Lower lobe of right lung (tissue), 2 donors: ENCODE measurements around the gene NAA25. TPM values are rescaled to one million over a fixed set of nuclear protein-coding genes. Genes with fewer than 3 reads are reported as not detected.

ENCODE experiments used
- ATAC-seq, 2 donors: fragments of 200-7000 bp; cut with Tn5 transposase; one replicate each; pipeline ENCODE4 v1.9.1; 2020 to 2022; ENCODE audit warnings: mild to moderate bottlenecking in 2 of 2, moderate library complexity in 2 of 2
- DNase-seq: peaks from one replicate; pipeline ENCODE4 v3.0.0-alpha.2; 2020
- H3K27ac ChIP-seq: fragments of 200-600 bp; one replicate; pipeline ENCODE4 v1.8.0; 2022
- H3K27me3 ChIP-seq: fragments of 200-600 bp; one replicate; pipeline ENCODE4 v1.8.0; 2022; ENCODE audit warnings: low read depth
- H3K36me3 ChIP-seq: fragments of 200-600 bp; one replicate; pipeline ENCODE4 v1.8.0; 2022; ENCODE audit warnings: mild to moderate bottlenecking
- H3K4me1 ChIP-seq: fragments of 200-600 bp; one replicate; pipeline ENCODE4 v1.8.0; 2022
- H3K4me3 ChIP-seq: fragments of 200-600 bp; one replicate; pipeline ENCODE4 v1.8.0; 2022; ENCODE audit warnings: mild to moderate bottlenecking
- H3K9me3 ChIP-seq: fragments of 200-600 bp; one replicate; pipeline ENCODE4 v1.8.0; 2022
- intact Hi-C: fragments of 100-400 bp; cut with DNase I; formaldehyde crosslinking; loops from one replicate; pipeline ENCODE4 v1.11.0; 2022
- total RNA-seq: library from RNA; stranded (reverse); fragmentation: NEBNext Ultra II Directional; extraction: Animal tissue kit (Norgen Biotek cat#: 25700); gene quantifications from one replicate; pipeline ENCODE4 v1.2.1, GENCODE V29; 2021
- TF ChIP-seq, protein P1 (sequence below): fragments of 200-600 bp; IDR thresholded peaks from one replicate; pipeline ENCODE4 v1.8.0; 2022; ENCODE audit warnings: antibody characterized with exemption, mild to moderate bottlenecking
- donor health status: DM: no; HTN: yes; CAD: no; lungs with severe emphysema.

The NAA25 gene
- total RNA-seq, 1 donor from 2014 or later = 24.7 TPM

DNA sequence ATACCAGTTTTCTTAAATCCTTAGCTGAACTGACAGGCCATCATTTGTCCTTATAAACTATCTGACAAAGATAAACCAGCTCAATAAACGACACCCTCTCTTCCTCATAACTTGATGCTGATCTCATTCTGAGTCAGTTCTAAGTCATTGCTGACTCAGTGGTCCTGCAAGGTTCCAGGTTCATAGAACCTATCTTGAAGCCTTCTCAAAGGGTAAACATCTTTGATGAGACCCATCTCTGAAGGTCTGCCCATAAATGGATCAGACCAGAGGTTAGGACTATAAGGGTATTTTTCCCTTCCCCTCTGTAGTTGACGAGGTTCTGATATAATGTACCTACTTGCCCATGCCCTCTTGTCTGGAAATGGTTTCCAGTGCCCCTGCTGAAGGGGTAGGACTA lies 11.9 kb downstream of the NAA25 start:
- ATAC-seq (no peak), DNase-seq (no peak)
- Histone ChIP-seq H3K4me3 (no peak overlapping the region), H3K4me1 (peaks cover 7% of the 10 kb centered on the region), H3K27ac (no peak overlapping the region), H3K27me3 (no peaks in the 10 kb centered on the region), H3K9me3 (no peaks in the 10 kb centered on the region), H3K36me3 (peaks cover 59% of the 10 kb centered on the region)
- intact Hi-C loops = no loop called here
- TF ChIP-seq, protein P1, sequence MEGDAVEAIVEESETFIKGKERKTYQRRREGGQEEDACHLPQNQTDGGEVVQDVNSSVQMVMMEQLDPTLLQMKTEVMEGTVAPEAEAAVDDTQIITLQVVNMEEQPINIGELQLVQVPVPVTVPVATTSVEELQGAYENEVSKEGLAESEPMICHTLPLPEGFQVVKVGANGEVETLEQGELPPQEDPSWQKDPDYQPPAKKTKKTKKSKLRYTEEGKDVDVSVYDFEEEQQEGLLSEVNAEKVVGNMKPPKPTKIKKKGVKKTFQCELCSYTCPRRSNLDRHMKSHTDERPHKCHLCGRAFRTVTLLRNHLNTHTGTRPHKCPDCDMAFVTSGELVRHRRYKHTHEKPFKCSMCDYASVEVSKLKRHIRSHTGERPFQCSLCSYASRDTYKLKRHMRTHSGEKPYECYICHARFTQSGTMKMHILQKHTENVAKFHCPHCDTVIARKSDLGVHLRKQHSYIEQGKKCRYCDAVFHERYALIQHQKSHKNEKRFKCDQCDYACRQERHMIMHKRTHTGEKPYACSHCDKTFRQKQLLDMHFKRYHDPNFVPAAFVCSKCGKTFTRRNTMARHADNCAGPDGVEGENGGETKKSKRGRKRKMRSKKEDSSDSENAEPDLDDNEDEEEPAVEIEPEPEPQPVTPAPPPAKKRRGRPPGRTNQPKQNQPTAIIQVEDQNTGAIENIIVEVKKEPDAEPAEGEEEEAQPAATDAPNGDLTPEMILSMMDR = no peak

DNA sequence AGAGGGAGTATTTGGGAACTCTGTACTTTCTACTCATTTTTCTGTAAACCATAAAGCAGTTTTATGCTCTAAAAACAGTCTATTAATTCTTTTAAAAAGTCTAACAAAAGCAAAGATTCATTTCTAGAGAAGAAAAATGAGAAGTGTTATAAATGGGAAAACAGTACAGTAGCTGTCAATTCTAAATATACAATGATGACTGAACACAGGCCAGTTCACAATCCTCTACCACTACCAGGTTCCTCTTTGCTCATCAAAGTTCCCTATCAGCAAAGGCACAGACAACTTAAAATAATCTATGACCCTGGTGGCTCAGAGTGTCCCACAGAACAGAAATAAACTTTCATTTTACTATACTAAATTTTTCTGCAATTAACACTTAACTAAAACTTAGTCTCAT lies 12.5 kb downstream of the NAA25 start:
- no peak overlapping the region for H3K27ac ChIP-seq
- intact Hi-C loops = no loop called here
- DNase-seq = no peak
- peaks cover 59% of the 10 kb centered on the region for H3K36me3 ChIP-seq
- H3K9me3 ChIP-seq = no peaks in the 10 kb centered on the region
- H3K4me3 ChIP-seq = no peak overlapping the region
- no peaks in the 10 kb centered on the region for H3K27me3 ChIP-seq
- ATAC-seq = no peak
- peaks cover 7% of the 10 kb centered on the region for H3K4me1 ChIP-seq
- TF ChIP-seq, protein P1 = no peak

DNA sequence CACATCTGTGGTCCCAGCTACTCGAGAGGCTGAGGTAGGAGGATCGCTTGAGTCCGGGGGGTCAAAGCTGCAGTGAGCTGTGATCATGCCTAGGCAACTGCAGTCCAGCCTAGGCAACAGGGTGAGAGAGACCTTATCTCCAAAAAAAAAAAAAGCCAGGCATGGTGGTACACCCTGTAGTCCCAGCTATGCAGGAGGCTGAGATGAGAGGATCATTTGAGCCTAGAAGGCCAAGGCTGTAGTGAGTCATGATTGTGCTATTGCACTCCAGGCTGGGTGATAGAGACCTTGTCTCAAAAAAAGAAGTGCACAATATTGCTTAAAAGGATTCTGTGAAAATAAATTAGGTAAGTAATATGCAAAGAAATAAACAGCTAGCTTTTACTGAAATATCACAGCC lies 17.0 kb downstream of the NAA25 start:
- intact Hi-C loops = no loop called here
- H3K27me3 ChIP-seq = no peaks in the 10 kb centered on the region
- H3K36me3 ChIP-seq = peaks cover 52% of the 10 kb centered on the region
- H3K9me3 ChIP-seq = no peaks in the 10 kb centered on the region
- DNase-seq (no peak), ATAC-seq (no peak)
- H3K4me1 ChIP-seq = peaks cover 6% of the 10 kb centered on the region
- TF ChIP-seq, protein P1 = no peak
- no peak overlapping the region for H3K4me3 ChIP-seq
- no peak overlapping the region for H3K27ac ChIP-seq

DNA sequence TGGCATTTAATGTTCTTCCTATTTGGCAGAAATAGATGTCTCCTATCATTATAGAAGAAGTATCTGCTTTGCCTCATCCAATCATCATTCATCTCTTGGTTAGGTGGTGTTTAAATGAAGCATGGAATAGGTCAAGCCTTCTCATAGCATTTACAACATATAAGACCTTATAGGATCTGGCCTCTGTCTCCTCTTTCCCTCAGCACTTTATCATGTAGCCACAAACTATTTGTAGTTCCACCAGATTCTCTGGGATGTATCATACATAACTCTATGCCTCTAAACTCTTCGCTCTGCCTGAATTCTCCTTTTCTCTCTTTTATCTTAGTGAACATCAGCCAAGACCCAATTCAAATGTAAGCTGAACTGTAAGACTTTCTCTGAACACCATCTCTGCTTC lies 20.7 kb downstream of the NAA25 start:
- no peak for ATAC-seq
- intact Hi-C loops = no loop called here
- peaks cover 84% of the 10 kb centered on the region for H3K36me3 ChIP-seq
- no peak overlapping the region for H3K27ac ChIP-seq
- no peaks in the 10 kb centered on the region for H3K4me1 ChIP-seq
- H3K4me3 ChIP-seq = no peak overlapping the region
- TF ChIP-seq, protein P1 = no peak
- H3K27me3 ChIP-seq = no peaks in the 10 kb centered on the region
- no peaks in the 10 kb centered on the region for H3K9me3 ChIP-seq
- DNase-seq = no peak

DNA sequence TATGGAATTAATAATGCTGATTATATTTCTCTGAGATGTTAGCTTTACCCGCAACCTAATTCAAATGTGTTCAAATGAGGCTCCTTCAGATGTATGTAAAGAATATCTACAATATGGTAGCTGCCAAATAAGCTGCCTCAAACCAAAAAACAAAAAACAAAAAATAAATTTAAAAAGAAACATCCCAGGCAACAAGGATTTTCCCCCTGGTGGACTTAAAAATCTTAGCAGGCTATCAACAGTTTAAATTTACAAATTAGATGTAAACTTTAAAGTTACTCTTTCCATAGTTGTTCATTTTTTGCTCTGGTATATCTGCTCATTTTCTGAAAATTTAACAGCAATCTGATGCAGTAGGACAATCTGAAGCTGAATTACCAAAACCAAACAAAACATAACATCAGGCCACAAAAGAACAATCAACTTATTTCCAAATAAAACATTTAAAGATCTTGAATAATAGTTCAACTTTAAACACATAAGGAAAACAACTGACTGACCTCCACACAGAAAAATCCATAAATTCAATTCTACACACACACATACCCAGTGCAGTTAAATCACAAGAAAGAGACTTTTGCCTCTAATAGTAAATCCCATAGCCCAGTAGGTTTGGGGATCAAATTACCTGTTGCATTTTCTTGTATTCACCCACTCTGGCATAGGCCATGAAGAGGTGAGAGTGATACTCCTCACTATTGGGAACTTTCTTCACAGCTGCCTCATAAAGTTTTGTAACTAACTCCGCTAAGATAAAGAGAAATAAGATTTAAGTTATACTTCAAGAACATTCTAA lies 21.3 kb downstream of the NAA25 start:
- H3K4me3 ChIP-seq = no peak overlapping the region
- H3K36me3 ChIP-seq = peaks cover 85% of the 10 kb centered on the region
- H3K4me1 ChIP-seq = no peaks in the 10 kb centered on the region
- H3K27me3 ChIP-seq = no peaks in the 10 kb centered on the region
- no peak overlapping the region for H3K27ac ChIP-seq
- DNase-seq = no peak
- H3K9me3 ChIP-seq = no peaks in the 10 kb centered on the region
- no peak for ATAC-seq
- TF ChIP-seq, protein P1 = no peak
- intact Hi-C loops = no loop called here
